RCC 7860 (cell line): Measurements from ENCODE around the gene ZNF688.

Source experiments
- DNase-seq: peaks from one replicate; pipeline ENCODE4 v3.0.0-alpha.2; 2015; ENCODE audit warnings: low spot score
- FAIRE-seq: peaks from 2 replicates; lab custom pipeline; 2012; peaks lifted over from hg19 to GRCh38; lab: Jason Lieb, UNC

Gene ZNF688

GRCh38 chr16:30521873-30522641, 49.5 kb downstream of the ZNF688 start:
- FAIRE-seq (peak; percentile 58), DNase-seq (peak; percentile 83)

GRCh38 chr16:30521476-30521872, 50.0 kb downstream of the ZNF688 start:
- no peak for FAIRE-seq
- no peak for DNase-seq
